GM20431 (cell line): Measurements from ENCODE around the gene DDX49.

Experiments used
- in situ Hi-C: fragments of 300-500 bp; cut with MseI, MboI; formaldehyde crosslinking; loops from one replicate; pipeline ENCODE4 v1.15.0; 2020; ENCODE audit warnings: low sequenced_read_pairs; ENCODE audit not compliant: unreplicated experiment

DDX49 gene, protein sequence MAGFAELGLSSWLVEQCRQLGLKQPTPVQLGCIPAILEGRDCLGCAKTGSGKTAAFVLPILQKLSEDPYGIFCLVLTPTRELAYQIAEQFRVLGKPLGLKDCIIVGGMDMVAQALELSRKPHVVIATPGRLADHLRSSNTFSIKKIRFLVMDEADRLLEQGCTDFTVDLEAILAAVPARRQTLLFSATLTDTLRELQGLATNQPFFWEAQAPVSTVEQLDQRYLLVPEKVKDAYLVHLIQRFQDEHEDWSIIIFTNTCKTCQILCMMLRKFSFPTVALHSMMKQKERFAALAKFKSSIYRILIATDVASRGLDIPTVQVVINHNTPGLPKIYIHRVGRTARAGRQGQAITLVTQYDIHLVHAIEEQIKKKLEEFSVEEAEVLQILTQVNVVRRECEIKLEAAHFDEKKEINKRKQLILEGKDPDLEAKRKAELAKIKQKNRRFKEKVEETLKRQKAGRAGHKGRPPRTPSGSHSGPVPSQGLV

GRCh38 chr19:18919086-18919899, at the start of gene DDX49, which contains the start of gene COPE:
Gene DDX49 (plus strand): TSS chr19:18919715. CDS start chr19:18919742, 27 bp downstream.
Gene COPE (minus strand): TSS chr19:18919387. CDS start chr19:18919348, 39 bp downstream.
- in situ Hi-C loops = no loop called here

DNA sequence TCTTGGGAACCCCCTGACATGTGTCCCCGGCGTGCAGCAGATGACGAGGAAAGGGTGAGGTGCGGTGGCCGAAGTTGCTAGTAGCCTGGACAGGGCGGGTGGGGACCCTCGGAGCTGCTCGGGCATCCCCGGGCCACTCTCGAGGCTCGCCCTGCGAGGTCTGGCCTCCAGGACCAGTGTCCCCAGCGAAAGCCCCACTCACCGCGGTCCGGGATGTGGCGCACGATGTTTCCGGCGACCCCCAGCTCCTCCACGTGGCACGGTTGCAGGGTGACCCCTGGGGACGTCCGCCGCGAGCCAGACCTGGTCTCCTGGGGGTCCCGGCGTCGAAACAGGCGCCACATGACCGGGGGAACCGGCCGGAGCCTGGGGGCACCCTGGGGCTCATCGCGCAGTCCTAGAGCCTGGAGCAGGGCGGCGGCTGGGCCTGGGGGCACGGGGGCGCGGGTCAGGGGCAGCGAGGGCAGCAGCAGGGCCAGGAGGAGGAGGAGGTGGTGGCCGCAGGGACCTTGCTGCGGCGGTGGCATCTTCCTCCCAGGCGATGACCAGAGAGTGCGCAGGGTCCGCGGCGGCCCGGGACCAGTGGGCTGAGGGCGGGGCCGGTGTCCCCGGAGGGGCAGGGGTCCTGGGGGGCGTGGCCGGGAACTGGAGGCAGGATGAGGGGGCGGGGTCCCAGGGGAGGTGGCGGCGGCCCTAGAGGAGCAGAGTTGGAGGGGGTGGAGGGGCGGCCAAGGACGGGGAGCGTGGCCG, 49.6 kb upstream of the DDX49 start:
- in situ Hi-C loops = no loop called here

- in situ Hi-C loops = no loop called here
Measured at GRCh38 chr19:18870531-18871172, 48.9 kb upstream of the DDX49 start.

GRCh38 chr19:18871543-18871942, 48.0 kb upstream of the DDX49 start:
- in situ Hi-C loops = no loop called here

DNA sequence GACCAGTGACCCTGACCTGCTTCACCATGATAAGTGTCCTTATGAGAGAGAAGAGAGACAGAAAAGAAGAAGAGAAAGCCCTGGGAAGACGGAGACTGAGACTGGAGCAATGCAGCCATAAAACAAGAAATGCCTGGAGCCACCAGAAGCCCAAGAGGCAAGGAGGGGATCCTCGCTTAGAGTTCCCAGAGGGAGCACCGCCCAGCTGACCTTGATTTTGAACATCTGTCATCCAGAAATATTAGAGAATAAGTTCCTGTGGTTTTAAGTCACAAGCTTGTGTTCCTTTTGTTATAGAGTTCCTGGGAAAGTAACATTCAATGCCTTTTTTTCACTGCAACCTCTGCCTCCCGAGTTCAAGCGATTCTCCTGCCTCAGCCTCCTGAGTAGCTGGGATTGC, 43.8 kb upstream of the DDX49 start:
- in situ Hi-C loops = no loop called here

DNA sequence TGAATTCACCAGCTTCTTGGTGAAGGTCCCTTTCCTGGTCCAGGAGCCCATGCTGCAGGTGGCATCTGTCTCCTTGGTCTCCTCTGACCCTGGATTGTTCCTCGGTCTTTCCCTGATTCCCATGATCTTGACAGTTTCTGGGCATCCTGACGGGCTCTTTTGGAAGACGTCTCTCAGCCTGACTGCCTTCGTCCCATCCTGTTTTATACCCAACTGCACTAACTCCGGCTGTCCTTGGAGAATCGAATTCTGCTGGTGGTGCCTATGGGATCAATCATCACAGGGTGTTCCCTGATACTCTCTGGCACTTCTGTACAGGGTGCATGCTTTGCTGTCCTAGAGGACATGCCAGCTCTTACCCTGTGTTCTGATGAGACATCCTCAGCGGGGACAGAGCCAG, 42.6 kb upstream of the DDX49 start:
- in situ Hi-C loops = no loop called here

GRCh38 chr19:18878058-18878797, 41.3 kb upstream of the DDX49 start:
- in situ Hi-C loops = no loop called here

GRCh38 chr19:18878858-18879578, 40.5 kb upstream of the DDX49 start:
- in situ Hi-C loops = no loop called here

GRCh38 chr19:18879579-18880373, 39.7 kb upstream of the DDX49 start:
- in situ Hi-C loops = no loop called here

- in situ Hi-C loops = no loop called here
Measured at GRCh38 chr19:18881491-18881890, 38.0 kb upstream of the DDX49 start.

DNA sequence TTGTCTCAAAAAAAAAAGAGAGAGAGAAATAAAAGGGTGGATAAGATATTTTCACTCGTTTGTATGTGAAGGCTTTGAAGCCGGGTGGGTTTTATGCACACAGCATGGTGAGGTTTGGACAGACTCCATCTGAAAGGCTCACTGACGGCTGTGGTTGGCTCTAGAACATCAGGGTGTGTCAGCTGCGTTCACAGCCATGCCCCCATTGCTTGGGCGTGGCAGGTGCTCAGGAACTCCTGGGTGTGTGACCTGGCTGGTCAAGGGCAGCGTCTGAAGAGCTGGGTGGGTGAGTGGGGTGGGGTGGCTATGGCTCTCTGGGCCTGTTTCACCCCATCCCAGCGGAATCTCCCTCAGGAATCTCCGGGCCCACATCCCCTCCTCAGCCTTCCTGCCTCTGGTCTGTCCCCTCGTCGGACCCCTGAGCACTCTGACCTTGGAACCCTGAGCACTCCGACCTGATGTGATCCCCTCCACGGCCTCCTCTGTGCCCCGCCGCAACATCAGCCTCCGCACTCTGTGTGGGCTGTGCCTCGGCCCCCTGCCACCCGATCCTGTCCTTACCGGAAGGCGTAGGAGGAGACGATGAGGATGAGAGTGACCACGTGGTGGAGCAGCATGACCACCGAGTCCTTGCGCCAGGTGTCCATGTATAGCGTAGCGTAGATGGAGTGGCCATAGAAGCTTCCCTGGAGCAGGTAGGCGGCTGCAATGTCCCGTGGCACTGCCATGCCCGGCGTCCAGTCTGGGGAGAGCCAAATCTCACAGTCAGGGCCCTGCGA, 35.8 kb upstream of the DDX49 start:
- in situ Hi-C loops = no loop called here

GRCh38 chr19:18886972-18887371, 32.5 kb upstream of the DDX49 start:
- in situ Hi-C loops = no loop called here

GRCh38 chr19:18889949-18890745, 29.4 kb upstream of the DDX49 start:
- in situ Hi-C loops = no loop called here

DNA sequence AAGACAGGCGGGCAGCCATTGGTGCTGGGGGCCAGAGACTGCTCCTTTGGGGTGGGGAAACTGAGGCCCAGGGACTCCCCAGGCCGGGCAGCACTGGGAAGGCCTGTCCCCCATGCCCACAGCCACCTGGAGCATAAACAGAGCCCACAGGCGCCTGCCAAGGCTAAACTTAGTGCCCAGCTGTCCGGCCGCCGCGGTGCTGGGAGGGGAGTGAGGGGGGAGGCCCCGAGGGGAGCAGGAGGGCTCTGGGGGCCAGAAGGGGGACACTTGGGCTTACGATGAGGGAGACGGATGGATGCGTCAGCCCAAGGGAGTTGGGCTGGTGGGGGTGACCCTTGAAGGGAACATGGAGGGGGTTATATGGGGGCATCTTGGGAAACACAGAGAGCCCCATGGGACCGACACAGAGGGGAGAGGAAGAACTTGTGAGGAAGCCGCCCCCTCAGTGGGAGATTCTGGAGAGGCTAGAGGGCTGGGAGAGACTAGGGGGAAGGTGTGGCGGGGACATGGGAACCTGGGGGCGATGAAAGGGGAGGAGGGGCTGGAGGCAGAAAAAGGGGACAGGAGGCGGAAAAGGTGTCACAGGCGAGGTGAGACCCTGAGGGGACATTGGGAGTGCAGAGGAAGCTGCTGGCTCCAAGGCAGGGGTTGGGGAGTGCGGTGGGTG, 25.8 kb upstream of the DDX49 start:
- in situ Hi-C loops = no loop called here

GRCh38 chr19:18894254-18895037, 25.1 kb upstream of the DDX49 start:
- in situ Hi-C loops = no loop called here
